Stimulated activated CD4-positive, alpha-beta T cell treated with anti-CD3 and anti-CD28 coated beads, Interleukin-4, amount 100 ng/mL, for 24 hours (primary cell): ENCODE data around the gene PDLIM3.

Experiments
- DNase-seq: peaks from one replicate; pipeline ENCODE4 v3.0.0-alpha.2; 2020

PDLIM3 gene

GRCh38 chr4:185468999-185469398, 66.3 kb downstream of the PDLIM3 start:
- DNase-seq, result no peak

GRCh38 chr4:185467991-185468390, 67.3 kb downstream of the PDLIM3 start:
- no peak for DNase-seq

GRCh38 chr4:185467101-185467500, 68.2 kb downstream of the PDLIM3 start:
- DNase-seq, result no peak

DNA sequence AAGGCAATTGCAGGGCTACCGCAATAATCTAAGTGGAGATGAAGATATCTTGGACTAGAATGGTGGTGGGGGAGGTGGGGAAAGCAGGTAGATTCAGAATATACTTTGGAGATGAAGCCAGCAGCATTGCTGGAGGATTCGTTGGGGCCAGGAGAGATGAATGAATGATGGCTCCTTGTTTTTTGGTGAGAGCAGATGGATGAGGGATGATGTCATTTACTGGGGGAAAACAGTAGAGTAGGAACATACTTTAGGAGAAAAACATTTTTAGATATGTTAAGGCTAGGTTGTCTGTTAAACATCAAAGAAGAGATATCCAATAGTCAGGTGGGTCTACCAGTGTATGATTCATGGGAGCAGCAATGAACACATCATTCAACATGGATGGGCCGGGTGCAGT, 69.6 kb downstream of the PDLIM3 start:
- DNase-seq, result no peak

- no peak for DNase-seq
Observed at GRCh38 chr4:185464887-185465286, 70.4 kb downstream of the PDLIM3 start.

GRCh38 chr4:185464183-185464582, 71.1 kb downstream of the PDLIM3 start:
- DNase-seq, result no peak

GRCh38 chr4:185463541-185463940, 71.8 kb downstream of the PDLIM3 start:
- no peak for DNase-seq

GRCh38 chr4:185461565-185461964, 73.7 kb downstream of the PDLIM3 start:
- no peak for DNase-seq

GRCh38 chr4:185457136-185457535, 78.2 kb downstream of the PDLIM3 start:
- no peak for DNase-seq

DNA sequence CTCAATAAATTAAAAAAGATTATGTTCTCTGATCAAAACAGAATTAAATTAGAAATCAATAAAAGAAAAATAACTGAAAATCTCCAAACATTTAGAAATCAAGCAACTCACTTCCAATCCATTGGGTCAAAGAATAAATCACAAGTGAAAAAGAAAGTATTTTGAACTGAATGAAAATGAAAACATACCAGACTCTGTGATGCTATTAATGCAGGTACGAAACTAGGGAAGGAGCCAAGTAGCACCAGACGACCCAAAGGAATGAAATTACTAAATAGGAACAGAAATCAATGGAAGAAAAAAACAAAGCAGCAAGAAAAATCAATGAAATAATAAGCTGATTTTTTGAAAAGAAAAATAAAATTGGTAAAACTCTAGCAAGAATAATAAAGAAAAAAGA, 79.2 kb downstream of the PDLIM3 start:
- DNase-seq, result no peak
